H9 (cell line): ENCODE measurements around the gene BACH2. TPM values are rescaled to one million over a fixed set of nuclear protein-coding genes. Genes with fewer than 3 reads are reported as not detected.

Experiments used
- DNase-seq: peaks from one replicate; pipeline ENCODE4 v3.0.0-alpha.2; 2017
- H2AFZ ChIP-seq: one replicate; pipeline ENCODE4 v1.6.1; 2013; ENCODE audit warnings: mild to moderate bottlenecking, low read length, control low read depth, moderate library complexity
- H2AK5ac ChIP-seq: 2 replicates; pipeline ENCODE4 v1.6.1; 2013; ENCODE audit warnings: low read length, control low read depth, mixed read lengths; ENCODE audit not compliant: insufficient read length
- H2BK120ac ChIP-seq: one replicate; pipeline ENCODE4 v1.6.1; 2013; ENCODE audit warnings: low read depth, mild to moderate bottlenecking, low read length, control low read depth, inconsistent platforms; ENCODE audit not compliant: poor library complexity, severe bottlenecking
- H2BK12ac ChIP-seq: 2 replicates; pipeline ENCODE4 v1.6.1; 2013; ENCODE audit warnings: low read length, control low read depth, mixed read lengths, low read depth; ENCODE audit not compliant: insufficient read length
- H2BK15ac ChIP-seq: 2 replicates; pipeline ENCODE4 v1.6.1; 2013; ENCODE audit warnings: low read depth, low read length, control low read depth
- H2BK20ac ChIP-seq: one replicate; pipeline ENCODE4 v1.6.1; 2013; ENCODE audit warnings: low read depth, mild to moderate bottlenecking, low read length, control low read depth, inconsistent platforms; ENCODE audit not compliant: poor library complexity, severe bottlenecking
- H2BK5ac ChIP-seq: 2 replicates; pipeline ENCODE4 v1.6.1; 2013; ENCODE audit warnings: low read length, control low read depth, mixed read lengths; ENCODE audit not compliant: insufficient read length
- H3K14ac ChIP-seq: 2 replicates; pipeline ENCODE4 v1.6.1; 2013; ENCODE audit warnings: low read length, control low read depth; ENCODE audit not compliant: insufficient read depth
- H3K18ac ChIP-seq: 2 replicates; pipeline ENCODE4 v1.6.1; 2013; ENCODE audit warnings: low read depth, mild to moderate bottlenecking, mixed read lengths, low read length, control low read depth; ENCODE audit not compliant: insufficient read length
- H3K23ac ChIP-seq: 2 replicates; pipeline ENCODE4 v1.6.1; 2013; ENCODE audit warnings: low read length, control low read depth, mixed read lengths, low read depth; ENCODE audit not compliant: insufficient read length
- H3K23me2 ChIP-seq: 2 replicates; pipeline ENCODE4 v1.6.1; 2013; ENCODE audit warnings: low read depth, mild to moderate bottlenecking, mixed read lengths, low read length, control low read depth; ENCODE audit not compliant: insufficient read length, poor library complexity, severe bottlenecking
- H3K27ac ChIP-seq: 2 replicates; pipeline ENCODE4 v1.5.1; 2013; ENCODE audit warnings: low read length, control low read depth, mixed read lengths, low read depth; ENCODE audit not compliant: insufficient read length
- H3K27me3 ChIP-seq: 2 replicates; pipeline ENCODE4 v1.6.1; 2013; ENCODE audit warnings: low read length, control low read depth, inconsistent platforms; ENCODE audit not compliant: insufficient read depth
- H3K4ac ChIP-seq: 2 replicates; pipeline ENCODE4 v1.6.1; 2013; ENCODE audit warnings: low read depth, mild to moderate bottlenecking, control low read depth, inconsistent platforms, low read length, moderate library complexity
- H3K4me1 ChIP-seq: 2 replicates; pipeline ENCODE4 v1.6.1; 2013; ENCODE audit warnings: low read length, control low read depth, inconsistent platforms; ENCODE audit not compliant: insufficient read depth
- H3K4me2 ChIP-seq: 2 replicates; pipeline ENCODE4 v1.6.1; 2013; ENCODE audit warnings: low read length, control low read depth, mixed read lengths; ENCODE audit not compliant: insufficient read length, insufficient read depth
- H3K56ac ChIP-seq: 2 replicates; pipeline ENCODE4 v1.6.1; 2013; ENCODE audit warnings: low read depth, mild to moderate bottlenecking, mixed read lengths, low read length, control low read depth; ENCODE audit not compliant: insufficient read length
- H3K79me1 ChIP-seq: 2 replicates; pipeline ENCODE4 v1.6.1; 2013; ENCODE audit warnings: low read depth, mild to moderate bottlenecking, moderate library complexity, low read length, control low read depth, inconsistent platforms; ENCODE audit not compliant: insufficient read depth, poor library complexity, severe bottlenecking
- H3K79me2 ChIP-seq: 2 replicates; pipeline ENCODE4 v1.6.1; 2013; ENCODE audit warnings: low read length, control low read depth, inconsistent platforms; ENCODE audit not compliant: insufficient read depth
- H3K9ac ChIP-seq: 2 replicates; pipeline ENCODE4 v1.6.1; 2013; ENCODE audit warnings: low read length, control low read depth, mixed read lengths; ENCODE audit not compliant: insufficient read length; ENCODE audit errors: extremely low read depth
- H3K9me3 ChIP-seq: one replicate; pipeline ENCODE4 v1.6.1; 2013; ENCODE audit warnings: low read depth, low read length, inconsistent platforms; ENCODE audit not compliant: control insufficient read depth
- H3T11ph ChIP-seq: one replicate; pipeline ENCODE4 v1.6.1; 2013; ENCODE audit warnings: mild to moderate bottlenecking, low read length, control low read depth, inconsistent platforms
- H4K20me1 ChIP-seq: one replicate; pipeline ENCODE4 v1.6.1; 2013; ENCODE audit not compliant: control insufficient read depth, insufficient read length, insufficient read depth
- H4K5ac ChIP-seq: 2 replicates; pipeline ENCODE4 v1.6.1; 2013; ENCODE audit warnings: low read depth, mild to moderate bottlenecking, mixed read lengths, low read length, control low read depth; ENCODE audit not compliant: insufficient read length
- H4K8ac ChIP-seq: replicated peaks from 2 replicates; pipeline ENCODE4 v1.6.1; 2013; ENCODE audit warnings: low read length, control low read depth, mixed read lengths, low read depth; ENCODE audit not compliant: insufficient read length
- H4K91ac ChIP-seq: 2 replicates; pipeline ENCODE4 v1.6.1; 2013; ENCODE audit warnings: low read depth, mild to moderate bottlenecking, moderate library complexity, mixed read lengths, low read length, control low read depth; ENCODE audit not compliant: insufficient read length
- H3K27ac Mint-ChIP-seq, 3 experiments: 2 replicates in 2 of 3; 3 replicates in 1 of 3; pipeline ENCODE4 v1.8.0; 2020 to 2021; ENCODE audit warnings: mixed read lengths in 3 of 3, mild to moderate bottlenecking in 1 of 3, moderate library complexity in 1 of 3
- H3K27me3 Mint-ChIP-seq: 2 replicates; pipeline ENCODE4 v1.8.0; 2021; ENCODE audit warnings: low read depth, mild to moderate bottlenecking, moderate library complexity, mixed read lengths
- H3K36me3 Mint-ChIP-seq, 3 experiments: 2 replicates in 2 of 3; 3 replicates in 1 of 3; pipeline ENCODE4 v1.8.0; 2020 to 2021; ENCODE audit warnings: low read depth in 3 of 3, mixed read lengths in 3 of 3; ENCODE audit not compliant: insufficient read depth in 1 of 3
- H3K4me1 Mint-ChIP-seq, 2 experiments: 2 replicates each; pipeline ENCODE4 v1.8.0; 2020; ENCODE audit warnings: mixed read lengths in 2 of 2
- H3K4me3 Mint-ChIP-seq, 2 experiments: 2 replicates in 1 of 2; 3 replicates in 1 of 2; pipeline ENCODE4 v1.8.0; 2020 to 2021; ENCODE audit warnings: mild to moderate bottlenecking in 2 of 2, mixed read lengths in 2 of 2, moderate library complexity in 1 of 2
- H3K9me3 Mint-ChIP-seq, 2 experiments: 2 replicates in 1 of 2; 3 replicates in 1 of 2; pipeline ENCODE4 v1.8.0; 2020; ENCODE audit warnings: mild to moderate bottlenecking in 2 of 2, mixed read lengths in 2 of 2, moderate library complexity in 1 of 2
- WGBS: extraction: QIAGEN DNeasy Blood & Tissue Kit; methylation state at CpG from one replicate; pipeline ENCODE4 v1.1.7; 2013; ENCODE audit warnings: missing lambda C conversion rate, low lambda C conversion rate, mixed read lengths; ENCODE audit not compliant: insufficient read length; ENCODE audit errors: extremely low coverage; 5-methylcytosine and 5-hydroxymethylcytosine counted together
- total RNA-seq: library from RNA; stranded (reverse); gene quantifications from 2 replicates; pipeline ENCODE4 v1.2.1, GENCODE V29; 2021
- TF ChIP-seq, protein P1 (sequence below): fragments of 200-600 bp; sonication (generic); conservative IDR thresholded peaks from 3 replicates; pipeline ENCODE4 v1.8.0; 2021; ENCODE audit warnings: antibody characterized with exemption, mild to moderate bottlenecking

BACH2 gene
- total RNA-seq, 1 experiment from 2014 or later, result 2.0 TPM

DNA sequence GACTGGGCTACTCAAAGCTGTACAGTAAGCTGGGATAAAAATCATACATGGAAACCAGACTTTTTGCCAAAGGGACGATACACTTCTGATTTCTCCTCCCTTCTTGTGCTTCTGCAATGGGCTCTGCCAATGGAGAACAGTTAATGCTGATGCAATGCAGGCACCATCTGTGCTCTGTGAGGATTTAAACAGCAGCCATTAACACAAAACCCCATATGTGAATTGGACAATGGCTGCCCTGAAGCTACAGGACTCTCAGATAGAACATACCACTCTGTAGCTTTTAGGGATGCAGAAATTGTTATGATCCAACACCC, 330.5 kb downstream of the BACH2 start:
- no CpG with 5 or more reads among the region's 1 CpG for WGBS
- Histone ChIP-seq H3K9ac (no peak overlapping the region), H4K20me1 (no peaks in the 10 kb centered on the region), H2AK5ac (no peak overlapping the region), H3K9me3 (no peaks in the 10 kb centered on the region), H3K23me2 (no peaks in the 10 kb centered on the region), H3K18ac (no peak overlapping the region), H3K4ac (no peak overlapping the region), H2BK15ac (no peak overlapping the region), H2BK20ac (no peak overlapping the region), H2BK12ac (no peak overlapping the region), H3K27me3 (no peaks in the 10 kb centered on the region), H3K27ac (no peak overlapping the region), H4K91ac (no peak overlapping the region), H4K5ac (no peak overlapping the region), H4K8ac (no peak overlapping the region), H3T11ph (no peak overlapping the region), H2BK5ac (no peak overlapping the region), H2AFZ (no peak overlapping the region), H3K14ac (no peak overlapping the region), H3K79me2 (no peaks in the 10 kb centered on the region), H3K23ac (no peak overlapping the region), H3K4me2 (no peak overlapping the region), H3K79me1 (no peaks in the 10 kb centered on the region), H3K56ac (no peak overlapping the region), H3K4me1 (no peaks in the 10 kb centered on the region), H2BK120ac (no peak overlapping the region)
- H3K27me3 Mint-ChIP-seq, result no peaks in the 10 kb centered on the region
- no peak overlapping the region for H3K27ac Mint-ChIP-seq
- DNase-seq, result no peak
- no peaks in the 10 kb centered on the region for H3K9me3 Mint-ChIP-seq
- H3K4me1 Mint-ChIP-seq, result peaks cover 4 to 6% of the 10 kb centered on the region in 2 experiments; a peak in 2 of 4 replicates
- H3K4me3 Mint-ChIP-seq, result no peak overlapping the region
- TF ChIP-seq, protein P1, sequence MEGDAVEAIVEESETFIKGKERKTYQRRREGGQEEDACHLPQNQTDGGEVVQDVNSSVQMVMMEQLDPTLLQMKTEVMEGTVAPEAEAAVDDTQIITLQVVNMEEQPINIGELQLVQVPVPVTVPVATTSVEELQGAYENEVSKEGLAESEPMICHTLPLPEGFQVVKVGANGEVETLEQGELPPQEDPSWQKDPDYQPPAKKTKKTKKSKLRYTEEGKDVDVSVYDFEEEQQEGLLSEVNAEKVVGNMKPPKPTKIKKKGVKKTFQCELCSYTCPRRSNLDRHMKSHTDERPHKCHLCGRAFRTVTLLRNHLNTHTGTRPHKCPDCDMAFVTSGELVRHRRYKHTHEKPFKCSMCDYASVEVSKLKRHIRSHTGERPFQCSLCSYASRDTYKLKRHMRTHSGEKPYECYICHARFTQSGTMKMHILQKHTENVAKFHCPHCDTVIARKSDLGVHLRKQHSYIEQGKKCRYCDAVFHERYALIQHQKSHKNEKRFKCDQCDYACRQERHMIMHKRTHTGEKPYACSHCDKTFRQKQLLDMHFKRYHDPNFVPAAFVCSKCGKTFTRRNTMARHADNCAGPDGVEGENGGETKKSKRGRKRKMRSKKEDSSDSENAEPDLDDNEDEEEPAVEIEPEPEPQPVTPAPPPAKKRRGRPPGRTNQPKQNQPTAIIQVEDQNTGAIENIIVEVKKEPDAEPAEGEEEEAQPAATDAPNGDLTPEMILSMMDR, result no peak
- no peaks in the 10 kb centered on the region for H3K36me3 Mint-ChIP-seq
